Measurements from ENCODE around the gene TDRD12. TPM values are rescaled to one million over a fixed set of nuclear protein-coding genes. Genes with fewer than 3 reads are reported as not detected.

The TDRD12 gene
- total and polyA plus RNA-seq, 2 experiments from 2014 or later = 0.68 to 2.8 TPM

DNA sequence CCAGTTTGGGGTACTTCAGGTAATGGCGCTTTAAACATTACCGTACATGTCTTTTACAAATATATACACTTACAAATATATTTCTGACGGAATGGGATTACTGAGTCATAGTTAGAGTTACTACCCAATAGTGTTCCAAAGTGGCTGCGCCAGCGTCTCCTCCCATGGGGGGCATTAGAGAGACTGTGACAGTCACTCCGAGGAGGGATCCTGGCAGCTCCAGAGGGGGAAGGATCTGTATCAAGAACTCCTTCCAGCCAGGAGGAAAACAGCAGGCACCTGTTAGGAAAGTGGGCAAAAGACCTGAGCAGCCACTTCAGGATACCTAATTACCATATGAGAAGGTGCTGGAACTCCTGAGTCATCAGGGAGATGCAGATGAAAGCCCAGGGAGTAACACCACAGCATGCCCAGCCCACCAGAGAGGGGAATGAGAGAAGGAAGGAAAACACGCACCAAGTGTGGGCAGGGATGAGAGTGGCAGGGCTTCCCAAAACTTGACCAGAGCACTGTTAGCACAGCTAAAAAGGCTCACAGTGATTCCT, 97.1 kb downstream of the TDRD12 start:
- Mint-ChIP-seq H3K4me1 (peaks cover 46% of the 10 kb centered on the region), H3K27me3 (ENCODE audit: insufficient read depth, low read depth, poor library complexity) (peaks cover 2% of the 10 kb centered on the region), H3K9me3 (no peaks in the 10 kb centered on the region; the same call in 1 of the 3 replicates), H3K36me3 (ENCODE audit: low read depth) (no peaks in the 10 kb centered on the region), H3K27ac (no peak overlapping the region), H3K4me3 (no peak overlapping the region)
- TF ChIP-seq, protein P1, sequence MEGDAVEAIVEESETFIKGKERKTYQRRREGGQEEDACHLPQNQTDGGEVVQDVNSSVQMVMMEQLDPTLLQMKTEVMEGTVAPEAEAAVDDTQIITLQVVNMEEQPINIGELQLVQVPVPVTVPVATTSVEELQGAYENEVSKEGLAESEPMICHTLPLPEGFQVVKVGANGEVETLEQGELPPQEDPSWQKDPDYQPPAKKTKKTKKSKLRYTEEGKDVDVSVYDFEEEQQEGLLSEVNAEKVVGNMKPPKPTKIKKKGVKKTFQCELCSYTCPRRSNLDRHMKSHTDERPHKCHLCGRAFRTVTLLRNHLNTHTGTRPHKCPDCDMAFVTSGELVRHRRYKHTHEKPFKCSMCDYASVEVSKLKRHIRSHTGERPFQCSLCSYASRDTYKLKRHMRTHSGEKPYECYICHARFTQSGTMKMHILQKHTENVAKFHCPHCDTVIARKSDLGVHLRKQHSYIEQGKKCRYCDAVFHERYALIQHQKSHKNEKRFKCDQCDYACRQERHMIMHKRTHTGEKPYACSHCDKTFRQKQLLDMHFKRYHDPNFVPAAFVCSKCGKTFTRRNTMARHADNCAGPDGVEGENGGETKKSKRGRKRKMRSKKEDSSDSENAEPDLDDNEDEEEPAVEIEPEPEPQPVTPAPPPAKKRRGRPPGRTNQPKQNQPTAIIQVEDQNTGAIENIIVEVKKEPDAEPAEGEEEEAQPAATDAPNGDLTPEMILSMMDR (conservative IDR thresholded peaks at IDR 0.05; ENCODE audit: low read depth in 2 of 2) = no peak
- TF ChIP-seq POLR2AphosphoS5 (IDR thresholded peaks at IDR 0.05; ENCODE audit: low read depth) = no peak
- TF ChIP-seq, protein P2, sequence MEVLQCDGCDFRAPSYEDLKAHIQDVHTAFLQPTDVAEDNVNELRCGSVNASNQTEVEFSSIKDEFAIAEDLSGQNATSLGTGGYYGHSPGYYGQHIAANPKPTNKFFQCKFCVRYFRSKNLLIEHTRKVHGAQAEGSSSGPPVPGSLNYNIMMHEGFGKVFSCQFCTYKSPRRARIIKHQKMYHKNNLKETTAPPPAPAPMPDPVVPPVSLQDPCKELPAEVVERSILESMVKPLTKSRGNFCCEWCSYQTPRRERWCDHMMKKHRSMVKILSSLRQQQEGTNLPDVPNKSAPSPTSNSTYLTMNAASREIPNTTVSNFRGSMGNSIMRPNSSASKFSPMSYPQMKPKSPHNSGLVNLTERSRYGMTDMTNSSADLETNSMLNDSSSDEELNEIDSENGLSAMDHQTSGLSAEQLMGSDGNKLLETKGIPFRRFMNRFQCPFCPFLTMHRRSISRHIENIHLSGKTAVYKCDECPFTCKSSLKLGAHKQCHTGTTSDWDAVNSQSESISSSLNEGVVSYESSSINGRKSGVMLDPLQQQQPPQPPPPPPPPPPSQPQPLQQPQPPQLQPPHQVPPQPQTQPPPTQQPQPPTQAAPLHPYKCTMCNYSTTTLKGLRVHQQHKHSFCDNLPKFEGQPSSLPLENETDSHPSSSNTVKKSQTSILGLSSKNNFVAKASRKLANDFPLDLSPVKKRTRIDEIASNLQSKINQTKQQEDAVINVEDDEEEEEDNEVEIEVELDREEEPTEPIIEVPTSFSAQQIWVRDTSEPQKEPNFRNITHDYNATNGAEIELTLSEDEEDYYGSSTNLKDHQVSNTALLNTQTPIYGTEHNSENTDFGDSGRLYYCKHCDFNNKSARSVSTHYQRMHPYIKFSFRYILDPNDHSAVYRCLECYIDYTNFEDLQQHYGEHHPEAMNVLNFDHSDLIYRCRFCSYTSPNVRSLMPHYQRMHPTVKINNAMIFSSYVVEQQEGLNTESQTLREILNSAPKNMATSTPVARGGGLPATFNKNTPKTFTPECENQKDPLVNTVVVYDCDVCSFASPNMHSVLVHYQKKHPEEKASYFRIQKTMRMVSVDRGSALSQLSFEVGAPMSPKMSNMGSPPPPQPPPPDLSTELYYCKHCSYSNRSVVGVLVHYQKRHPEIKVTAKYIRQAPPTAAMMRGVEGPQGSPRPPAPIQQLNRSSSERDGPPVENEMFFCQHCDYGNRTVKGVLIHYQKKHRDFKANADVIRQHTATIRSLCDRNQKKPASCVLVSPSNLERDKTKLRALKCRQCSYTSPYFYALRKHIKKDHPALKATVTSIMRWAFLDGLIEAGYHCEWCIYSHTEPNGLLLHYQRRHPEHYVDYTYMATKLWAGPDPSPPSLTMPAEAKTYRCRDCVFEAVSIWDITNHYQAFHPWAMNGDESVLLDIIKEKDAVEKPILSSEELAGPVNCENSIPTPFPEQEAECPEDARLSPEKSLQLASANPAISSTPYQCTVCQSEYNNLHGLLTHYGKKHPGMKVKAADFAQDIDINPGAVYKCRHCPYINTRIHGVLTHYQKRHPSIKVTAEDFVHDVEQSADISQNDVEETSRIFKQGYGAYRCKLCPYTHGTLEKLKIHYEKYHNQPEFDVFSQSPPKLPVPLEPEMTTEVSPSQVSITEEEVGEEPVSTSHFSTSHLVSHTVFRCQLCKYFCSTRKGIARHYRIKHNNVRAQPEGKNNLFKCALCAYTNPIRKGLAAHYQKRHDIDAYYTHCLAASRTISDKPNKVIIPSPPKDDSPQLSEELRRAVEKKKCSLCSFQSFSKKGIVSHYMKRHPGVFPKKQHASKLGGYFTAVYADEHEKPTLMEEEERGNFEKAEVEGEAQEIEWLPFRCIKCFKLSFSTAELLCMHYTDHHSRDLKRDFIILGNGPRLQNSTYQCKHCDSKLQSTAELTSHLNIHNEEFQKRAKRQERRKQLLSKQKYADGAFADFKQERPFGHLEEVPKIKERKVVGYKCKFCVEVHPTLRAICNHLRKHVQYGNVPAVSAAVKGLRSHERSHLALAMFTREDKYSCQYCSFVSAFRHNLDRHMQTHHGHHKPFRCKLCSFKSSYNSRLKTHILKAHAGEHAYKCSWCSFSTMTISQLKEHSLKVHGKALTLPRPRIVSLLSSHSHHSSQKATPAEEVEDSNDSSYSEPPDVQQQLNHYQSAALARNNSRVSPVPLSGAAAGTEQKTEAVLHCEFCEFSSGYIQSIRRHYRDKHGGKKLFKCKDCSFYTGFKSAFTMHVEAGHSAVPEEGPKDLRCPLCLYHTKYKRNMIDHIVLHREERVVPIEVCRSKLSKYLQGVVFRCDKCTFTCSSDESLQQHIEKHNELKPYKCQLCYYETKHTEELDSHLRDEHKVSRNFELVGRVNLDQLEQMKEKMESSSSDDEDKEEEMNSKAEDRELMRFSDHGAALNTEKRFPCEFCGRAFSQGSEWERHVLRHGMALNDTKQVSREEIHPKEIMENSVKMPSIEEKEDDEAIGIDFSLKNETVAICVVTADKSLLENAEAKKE (CRISPR knock-in tag; IDR thresholded peaks at IDR 0.05) = peak; percentile 27; the same call in 1 of the 2 replicates
- TF ChIP-seq, protein P3, sequence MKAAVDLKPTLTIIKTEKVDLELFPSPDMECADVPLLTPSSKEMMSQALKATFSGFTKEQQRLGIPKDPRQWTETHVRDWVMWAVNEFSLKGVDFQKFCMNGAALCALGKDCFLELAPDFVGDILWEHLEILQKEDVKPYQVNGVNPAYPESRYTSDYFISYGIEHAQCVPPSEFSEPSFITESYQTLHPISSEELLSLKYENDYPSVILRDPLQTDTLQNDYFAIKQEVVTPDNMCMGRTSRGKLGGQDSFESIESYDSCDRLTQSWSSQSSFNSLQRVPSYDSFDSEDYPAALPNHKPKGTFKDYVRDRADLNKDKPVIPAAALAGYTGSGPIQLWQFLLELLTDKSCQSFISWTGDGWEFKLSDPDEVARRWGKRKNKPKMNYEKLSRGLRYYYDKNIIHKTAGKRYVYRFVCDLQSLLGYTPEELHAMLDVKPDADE (IDR thresholded peaks at IDR 0.05) = no peak
- TF ChIP-seq JUNB (IDR thresholded peaks at IDR 0.05; ENCODE audit: unreplicated experiment) = no peak
- Histone ChIP-seq H3F3A (replicated peaks; ENCODE audit: low read depth) (no peaks in the 10 kb centered on the region), H3K4me1 (ENCODE audit: insufficient read depth) (peaks cover 15% of the 10 kb centered on the region), H3K4me2 (peak overlapping the region; percentile 41), H2AFZ (0 out of 2 replicates have a peak overlapping the region, but pooled peaks have one; percentile 56), H3K9me2 (ENCODE audit: insufficient read depth) (no peaks in the 10 kb centered on the region), H3K4me3 (no peak overlapping the region), H3K79me2 (replicated peaks; ENCODE audit: insufficient read depth) (no peaks in the 10 kb centered on the region), H3K27me3 (ENCODE audit: insufficient read depth) (no peaks in the 10 kb centered on the region), H3K36me3 (ENCODE audit: insufficient read depth) (no peaks in the 10 kb centered on the region), H4K20me1 (replicated peaks; ENCODE audit: insufficient read depth) (no peaks in the 10 kb centered on the region), H3K27ac (ENCODE audit: low read depth) (no peak overlapping the region)
- peak; percentile 67 for DNase-seq (ENCODE audit: low spot score)
- peak; percentile 84 for ATAC-seq
